ENCODE results near the gene FAM120A. TPM values are rescaled to one million over a fixed set of nuclear protein-coding genes. Genes with fewer than 3 reads are reported as not detected.
A peak's percentile ranks its signal among the peaks of the same experiment; 100 is the strongest.

FAM120A gene
- total RNA-seq, 6 donors from 2014 or later = 102 to 137 (median 109) TPM

GRCh38 chr9:93461821-93462220, 10.3 kb downstream of the FAM120A start:
- Histone ChIP-seq H3K27me3 (no peaks in the 10 kb centered on the region), H3K4me3 (no peak overlapping the region), H3K9me3 (no peaks in the 10 kb centered on the region), H3K4me1 (peaks cover 58 to 75% (median 67%) of the 10 kb centered on the region in 4 donors), H3K27ac (no peak overlapping the region), H3K36me3 (no peaks in the 10 kb centered on the region)
- ATAC-seq (ENCODE audit: low FRiP score in 2 of 2) (no peak), DNase-seq (no peak)
- WGBS, 2 donors = 59 to 78% methylated on average over 2 of the region's 2 CpGs
- TF ChIP-seq POLR2AphosphoS5 (IDR thresholded peaks at IDR 0.05) = no peak
- no peak for TF ChIP-seq CTCF (IDR thresholded peaks at IDR 0.05)
- TF ChIP-seq POLR2A (IDR thresholded peaks at IDR 0.05) = no peak
- TF ChIP-seq EP300 (IDR thresholded peaks at IDR 0.05) = no peak

- Histone ChIP-seq H3K9me3 (no peaks in the 10 kb centered on the region), H3K4me3 (no peak overlapping the region), H3K27me3 (no peaks in the 10 kb centered on the region), H3K4me1 (peaks cover 68 to 80% (median 75%) of the 10 kb centered on the region in 4 donors), H3K36me3 (no peaks in the 10 kb centered on the region), H3K27ac (peak overlapping the region; percentile 8 to 84 (median 46))
- DNase-seq (no peak), ATAC-seq (ENCODE audit: low FRiP score in 2 of 2) (no peak)
- TF ChIP-seq POLR2A (IDR thresholded peaks at IDR 0.05) (no peak), CTCF (IDR thresholded peaks at IDR 0.05) (no peak), EP300 (IDR thresholded peaks at IDR 0.05) (no peak), POLR2AphosphoS5 (IDR thresholded peaks at IDR 0.05) (no peak)
- 73% methylated on average over 4 of the region's 4 CpGs for WGBS, 2 donors
Measured at GRCh38 chr9:93463638-93464248, 12.3 kb downstream of the FAM120A start.

GRCh38 chr9:93464395-93464794, 12.9 kb downstream of the FAM120A start:
- no peaks in the 10 kb centered on the region for H3K36me3 ChIP-seq
- H3K27ac ChIP-seq = peak overlapping the region; percentile 8 to 84 (median 46)
- TF ChIP-seq POLR2AphosphoS5 (IDR thresholded peaks at IDR 0.05) (no peak), EP300 (IDR thresholded peaks at IDR 0.05) (no peak), POLR2A (IDR thresholded peaks at IDR 0.05) (no peak), CTCF (IDR thresholded peaks at IDR 0.05) (no peak)
- DNase-seq = no peak
- 47 to 55% methylated on average over 3 of the region's 3 CpGs for WGBS, 2 donors
- H3K4me3 ChIP-seq = no peak overlapping the region
- no peaks in the 10 kb centered on the region for H3K9me3 ChIP-seq
- H3K4me1 ChIP-seq = peaks cover 66 to 80% (median 75%) of the 10 kb centered on the region in 4 donors
- ATAC-seq (ENCODE audit: low FRiP score in 2 of 2) = peak in 1 of 2 donors; percentile 23
- H3K27me3 ChIP-seq = no peaks in the 10 kb centered on the region

- WGBS, 2 donors = 56 to 80% methylated on average over 2 of the region's 2 CpGs
- Histone ChIP-seq H3K36me3 (no peaks in the 10 kb centered on the region), H3K4me1 (peaks cover 61 to 80% (median 74%) of the 10 kb centered on the region in 4 donors), H3K9me3 (no peaks in the 10 kb centered on the region), H3K4me3 (no peak overlapping the region), H3K27me3 (no peaks in the 10 kb centered on the region), H3K27ac (peak overlapping the region; percentile 8 to 84 (median 46))
- TF ChIP-seq POLR2A (IDR thresholded peaks at IDR 0.05) = no peak
- no peak for TF ChIP-seq POLR2AphosphoS5 (IDR thresholded peaks at IDR 0.05)
- no peak for TF ChIP-seq EP300 (IDR thresholded peaks at IDR 0.05)
- TF ChIP-seq CTCF (IDR thresholded peaks at IDR 0.05) = no peak
- no peak for ATAC-seq (ENCODE audit: low FRiP score in 2 of 2)
- no peak for DNase-seq
Measured at GRCh38 chr9:93464876-93465275, 13.4 kb downstream of the FAM120A start.

- H3K36me3 ChIP-seq = no peaks in the 10 kb centered on the region
- ATAC-seq (ENCODE audit: low FRiP score in 2 of 2) (no peak), DNase-seq (no peak)
- peaks cover 52 to 80% (median 67%) of the 10 kb centered on the region in 4 donors for H3K4me1 ChIP-seq
- WGBS, 2 donors = 85 to 88% methylated on average over 6 of the region's 6 CpGs
- H3K27me3 ChIP-seq = no peaks in the 10 kb centered on the region
- peak overlapping the region in 3 of 4 donors; percentile 17 to 84 (median 48) for H3K27ac ChIP-seq
- TF ChIP-seq EP300 (IDR thresholded peaks at IDR 0.05) (no peak), CTCF (IDR thresholded peaks at IDR 0.05) (no peak)
- H3K9me3 ChIP-seq = no peaks in the 10 kb centered on the region
- H3K4me3 ChIP-seq = no peak overlapping the region
Measured at GRCh38 chr9:93465855-93466254, 14.4 kb downstream of the FAM120A start.

Measured in upper lobe of left lung (tissue), 6 donors.